Stimulated activated CD8-positive, alpha-beta memory T cell treated with anti-CD3 and anti-CD28 coated beads, Interleukin-4, amount 100 ng/mL, for 4 hours (primary cell): Measurements from ENCODE around the gene NUP93.
"Not testable (repeated sequence)": the region's sequence is repeated elsewhere in the genome, so short reads cannot be mapped to it uniquely, and the experiment has no call there.

ENCODE experiments used
- DNase-seq, 2 donors: peaks; one replicate each; pipeline ENCODE4 v3.0.0-alpha.2; 2020; ENCODE audit warnings: low read depth in 2 of 2, low spot score in 1 of 2

Gene NUP93

GRCh38 chr16:56775162-56775561 is 45.2 kb downstream of the NUP93 start:
- DNase-seq, result no peak

- no peak for DNase-seq
Observed at GRCh38 chr16:56776562-56776961, 46.6 kb downstream of the NUP93 start.

DNA sequence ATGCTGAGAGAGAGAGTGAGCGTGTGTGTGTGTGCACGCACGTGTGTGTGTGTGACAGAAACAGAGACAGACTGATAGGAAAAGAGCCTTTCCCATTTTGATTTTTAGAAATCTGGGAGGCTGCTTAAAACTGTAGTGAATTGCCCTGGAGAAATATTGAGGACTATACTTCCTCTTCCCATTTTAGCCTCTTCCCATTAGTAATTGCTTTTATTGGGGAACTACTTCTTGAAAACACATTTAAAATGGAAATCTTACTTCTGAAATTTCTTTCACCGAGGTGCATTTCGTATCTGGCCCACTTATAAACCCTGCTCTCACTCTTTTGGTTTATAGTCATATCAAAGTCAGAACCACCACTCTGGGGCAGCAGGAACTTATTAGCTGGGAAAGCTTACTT is 47.1 kb downstream of the NUP93 start:
- no peak for DNase-seq

GRCh38 chr16:56777482-56777881 is 47.6 kb downstream of the NUP93 start:
- no peak for DNase-seq

- no peak for DNase-seq
Observed at GRCh38 chr16:56779906-56780305, 50.0 kb downstream of the NUP93 start.

DNA sequence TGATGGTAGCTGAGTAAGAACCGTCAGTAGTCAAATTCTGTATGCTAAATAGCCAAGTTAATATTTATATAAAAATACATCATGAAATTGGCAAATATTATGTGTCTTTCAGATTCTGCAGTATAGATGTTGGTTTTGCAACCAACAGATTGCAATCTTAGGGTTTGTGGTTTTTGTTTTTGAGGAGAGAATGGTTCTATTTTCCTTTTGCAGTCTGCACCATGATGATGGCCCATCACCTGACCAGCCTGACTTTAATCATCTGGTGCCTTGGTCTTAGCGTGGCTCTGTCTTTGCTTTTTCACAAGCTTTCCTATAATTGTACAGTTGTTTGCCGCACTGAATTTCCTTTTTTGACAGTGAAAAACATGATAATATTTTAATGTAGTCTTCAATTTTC is 50.7 kb downstream of the NUP93 start:
- no peak for DNase-seq

DNA sequence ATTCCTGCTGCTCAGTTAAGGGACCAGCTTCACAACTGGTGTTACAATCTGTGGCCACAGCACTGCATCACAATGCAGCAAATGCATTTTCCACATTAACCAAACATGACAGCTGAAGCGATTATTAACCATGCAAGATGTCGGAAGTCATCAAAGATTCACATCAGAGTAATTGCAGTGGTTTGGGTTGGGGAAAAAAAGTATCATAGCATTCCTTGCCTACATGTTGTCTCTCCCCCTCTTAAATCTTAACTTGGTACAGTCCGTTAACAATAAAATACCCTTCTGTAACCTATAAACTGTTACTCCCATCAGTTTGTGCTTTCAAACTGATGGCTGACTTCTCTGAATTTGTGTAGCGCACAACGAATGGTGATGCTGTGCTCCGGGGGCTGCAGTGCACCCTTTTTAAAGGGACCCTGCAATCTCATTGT is 51.6 kb downstream of the NUP93 start:
- no peak for DNase-seq

GRCh38 chr16:56783344-56783743 is 53.4 kb downstream of the NUP93 start:
- DNase-seq, result no peak

DNA sequence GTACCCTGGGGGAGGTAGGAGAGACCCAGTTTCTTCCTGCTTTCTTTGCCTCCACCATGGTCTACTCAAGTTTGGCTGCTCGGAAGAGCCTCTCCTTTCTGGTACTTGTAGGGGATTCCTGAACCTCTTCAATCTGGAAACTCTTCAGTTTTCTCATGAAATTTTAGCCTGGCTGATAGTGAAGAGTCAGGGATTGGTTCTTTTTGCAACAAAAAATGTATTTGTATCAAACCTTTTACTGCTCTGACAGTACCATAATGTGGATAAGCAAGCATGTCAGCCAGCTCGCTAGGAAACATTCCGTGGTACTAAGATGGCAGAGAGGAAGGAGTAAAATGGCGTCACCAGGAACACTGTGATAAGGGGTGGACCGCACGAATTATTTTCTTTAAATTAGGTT is 55.4 kb downstream of the NUP93 start:
- no peak for DNase-seq

DNA sequence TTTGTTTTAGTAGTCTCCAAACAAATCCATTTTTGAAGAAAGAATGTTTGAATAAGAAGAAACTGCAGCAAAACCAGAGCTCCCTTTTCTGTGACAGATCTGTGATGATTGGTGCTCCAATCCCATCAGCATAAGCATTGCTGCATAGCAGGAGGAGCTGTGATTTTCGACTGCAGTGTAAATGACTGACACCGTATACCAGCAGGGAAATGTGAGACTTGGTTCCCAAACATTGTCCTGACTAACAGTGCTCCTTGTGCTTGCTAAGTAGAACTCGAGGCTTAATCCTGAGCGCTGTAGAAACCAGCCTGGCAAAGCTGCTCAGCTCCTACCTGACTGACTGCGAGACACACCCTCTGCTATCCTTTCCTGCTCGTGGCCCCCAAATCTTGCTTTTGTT is 57.2 kb downstream of the NUP93 start:
- no peak for DNase-seq

DNA sequence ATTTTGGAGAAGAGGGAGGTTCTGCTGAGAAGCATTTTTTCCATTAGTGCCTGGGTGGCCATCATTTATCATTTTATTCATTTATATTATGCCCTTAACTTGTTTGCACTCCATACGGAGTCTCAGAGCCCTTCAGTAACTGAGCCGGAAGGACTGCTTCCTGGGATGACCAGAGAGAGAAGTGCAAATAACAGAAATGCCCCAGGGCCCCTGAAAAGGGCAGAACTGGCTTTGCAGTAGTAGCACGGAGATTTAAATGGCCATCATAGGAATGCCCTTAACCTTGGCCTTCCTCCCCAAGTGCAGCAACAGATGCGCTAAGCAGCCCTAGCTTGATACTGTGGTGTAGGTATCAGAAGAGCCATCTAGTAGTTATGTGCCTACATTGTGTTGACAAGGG is 58.5 kb downstream of the NUP93 start:
- no peak for DNase-seq

GRCh38 chr16:56789360-56789759 is 59.4 kb downstream of the NUP93 start:
- no peak for DNase-seq

GRCh38 chr16:56792967-56793366 is 63.0 kb downstream of the NUP93 start:
- no peak for DNase-seq

DNA sequence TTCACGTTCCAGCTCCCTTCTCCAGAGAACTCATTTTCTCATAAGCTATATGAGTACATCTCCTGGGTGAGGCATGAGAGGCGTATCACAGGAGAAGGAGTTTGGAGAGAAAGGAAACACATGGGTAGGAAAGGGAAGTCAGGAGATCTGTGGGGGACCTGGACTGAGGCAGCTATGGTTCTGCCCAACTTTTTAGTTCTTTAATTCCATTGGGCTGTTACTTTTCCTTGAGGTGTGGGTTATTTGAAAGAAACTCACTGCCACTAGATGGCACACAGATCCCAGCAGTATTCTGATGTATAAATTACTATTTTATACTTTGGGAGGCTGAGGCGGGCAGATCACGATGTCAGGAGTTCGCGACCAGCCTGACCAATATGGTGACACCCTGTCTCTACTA is 63.6 kb downstream of the NUP93 start:
- no peak for DNase-seq

- DNase-seq, result no peak
Observed at GRCh38 chr16:56795011-56795410, 65.1 kb downstream of the NUP93 start.

- not testable (repeated sequence) for DNase-seq
Observed at GRCh38 chr16:56797038-56797437, 67.1 kb downstream of the NUP93 start.

GRCh38 chr16:56797861-56798260 is 67.9 kb downstream of the NUP93 start:
- DNase-seq, result no peak

DNA sequence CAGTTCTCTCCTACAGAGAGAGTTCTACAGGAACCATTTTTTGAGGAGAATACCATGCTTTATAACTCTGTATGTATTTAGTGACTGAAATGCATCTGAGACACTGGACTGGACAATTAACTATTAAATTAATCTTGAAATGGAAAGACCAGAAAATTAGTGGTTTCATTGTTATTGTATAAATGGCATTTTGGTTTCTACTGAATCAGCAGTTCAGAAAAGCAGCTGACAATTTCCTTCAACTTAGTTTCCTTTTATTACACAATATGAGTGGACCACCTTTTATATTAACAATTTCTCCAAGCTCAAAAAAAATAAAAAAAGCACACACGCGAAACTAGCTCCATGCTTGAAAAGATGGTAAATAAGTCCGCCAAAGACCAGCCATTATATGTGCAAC is 69.0 kb downstream of the NUP93 start:
- DNase-seq, result no peak

- DNase-seq, result no peak
Observed at GRCh38 chr16:56800355-56800754, 70.4 kb downstream of the NUP93 start.

DNA sequence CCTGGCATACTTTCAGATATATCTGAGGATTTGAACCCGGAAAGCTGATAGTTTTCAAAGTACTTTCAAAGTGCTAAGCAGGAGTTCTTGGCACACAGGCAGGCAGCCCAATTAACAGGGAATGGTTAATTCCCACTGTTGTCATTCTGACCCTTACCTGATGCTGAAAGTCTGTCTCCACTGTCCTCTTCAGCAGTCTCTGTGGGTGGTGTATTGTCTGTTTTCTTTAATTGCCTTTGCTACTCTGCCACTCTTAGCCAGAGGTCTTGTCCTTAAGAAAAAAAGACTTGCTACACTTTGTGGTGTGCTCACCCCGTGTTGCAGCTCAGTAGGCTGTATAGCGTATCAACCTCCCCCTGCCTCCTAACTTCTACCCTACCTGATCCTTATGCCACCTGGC is 71.8 kb downstream of the NUP93 start:
- no peak for DNase-seq

DNA sequence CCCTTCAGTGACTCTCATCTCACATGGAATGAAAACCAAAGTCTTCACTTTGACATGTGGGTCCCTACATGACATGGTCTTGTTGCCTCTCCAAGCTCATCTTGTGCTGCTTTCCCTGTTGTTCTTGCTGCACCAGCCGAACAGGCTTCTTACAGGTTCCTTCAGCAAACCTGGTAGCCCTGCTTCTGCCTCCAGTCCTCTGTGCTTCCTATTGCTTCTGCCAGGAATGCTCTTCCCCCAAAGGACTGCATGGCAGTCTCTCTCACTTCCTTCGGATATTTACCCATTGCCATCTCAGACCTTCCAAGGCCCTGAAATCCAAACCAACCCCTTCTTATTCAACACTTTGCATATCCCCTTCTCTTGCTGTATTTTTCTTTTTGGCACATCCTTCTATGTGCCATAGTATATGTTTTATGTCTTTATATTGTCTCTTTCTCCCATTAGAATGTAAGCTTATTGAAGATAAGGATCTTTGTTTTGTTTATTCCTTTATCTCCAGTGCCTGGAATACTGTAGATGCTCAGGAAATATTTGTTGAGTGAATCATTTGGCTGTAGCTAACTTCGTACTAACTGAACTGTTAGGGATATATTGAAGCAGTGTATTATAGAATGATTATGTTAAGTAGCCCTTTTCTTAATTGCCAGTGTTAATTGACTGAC is 77.2 kb downstream of the NUP93 start:
- DNase-seq, result no peak

- not testable (repeated sequence) for DNase-seq
Observed at GRCh38 chr16:56807676-56808067, 77.7 kb downstream of the NUP93 start.

DNA sequence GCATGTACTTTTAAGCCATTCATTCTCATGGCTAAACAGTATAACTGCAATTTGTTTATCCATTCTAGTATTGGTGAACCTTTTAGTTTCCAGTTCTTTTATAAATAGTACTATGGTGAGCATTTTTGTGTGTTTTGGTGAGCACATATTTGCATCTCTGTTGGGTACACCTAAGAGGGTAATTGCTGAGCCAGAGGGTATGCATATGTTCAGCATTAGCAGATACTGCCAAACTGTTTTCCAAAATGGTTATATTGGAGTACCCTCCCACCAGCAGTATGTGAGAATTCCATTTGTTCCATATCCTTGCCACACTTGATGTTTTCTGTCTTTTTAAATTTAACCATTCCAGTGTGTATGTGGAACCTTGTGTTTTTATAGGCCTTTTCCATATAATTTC is 81.0 kb downstream of the NUP93 start:
- DNase-seq, result no peak

- DNase-seq, result not testable (repeated sequence)
Observed at GRCh38 chr16:56811602-56812001, 81.7 kb downstream of the NUP93 start.
